Measurements from ENCODE around the gene GALNT9.

GALNT9 gene

GRCh38 chr12:132218527-132218875 is 110.9 kb downstream of the GALNT9 start:
- in situ Hi-C loops (cut with HindIII; ENCODE audit: low sequenced_read_pairs) = no loop called here

GRCh38 chr12:132217800-132218526 is 111.4 kb downstream of the GALNT9 start:
- in situ Hi-C loops (cut with HindIII; ENCODE audit: low sequenced_read_pairs) = no loop called here

GRCh38 chr12:132217371-132217770 is 112.0 kb downstream of the GALNT9 start:
- in situ Hi-C loops (cut with HindIII; ENCODE audit: low sequenced_read_pairs) = no loop called here

GRCh38 chr12:132216354-132216987 is 112.9 kb downstream of the GALNT9 start:
- in situ Hi-C loops (cut with HindIII; ENCODE audit: low sequenced_read_pairs) = no loop called here

GRCh38 chr12:132215299-132215989 is 113.9 kb downstream of the GALNT9 start:
- in situ Hi-C loops (cut with HindIII; ENCODE audit: low sequenced_read_pairs) = no loop called here

GRCh38 chr12:132214891-132215290 is 114.5 kb downstream of the GALNT9 start:
- in situ Hi-C loops (cut with HindIII; ENCODE audit: low sequenced_read_pairs) = no loop called here

- in situ Hi-C loops (cut with HindIII; ENCODE audit: low sequenced_read_pairs) = no loop called here
Measured at GRCh38 chr12:132214161-132214476, 115.3 kb downstream of the GALNT9 start.

- in situ Hi-C loops (cut with HindIII; ENCODE audit: low sequenced_read_pairs) = no loop called here
Measured at GRCh38 chr12:132213359-132214160, 115.8 kb downstream of the GALNT9 start.

- in situ Hi-C loops (cut with HindIII; ENCODE audit: low sequenced_read_pairs) = no loop called here
Measured at GRCh38 chr12:132211816-132212215, 117.6 kb downstream of the GALNT9 start.

GRCh38 chr12:132211326-132211725 is 118.1 kb downstream of the GALNT9 start:
- in situ Hi-C loops (cut with HindIII; ENCODE audit: low sequenced_read_pairs) = no loop called here

GRCh38 chr12:132210223-132211055 is 119.0 kb downstream of the GALNT9 start:
- in situ Hi-C loops (cut with HindIII; ENCODE audit: low sequenced_read_pairs) = no loop called here

- in situ Hi-C loops (cut with HindIII; ENCODE audit: low sequenced_read_pairs) = no loop called here
Measured at GRCh38 chr12:132209619-132210222, 119.7 kb downstream of the GALNT9 start.

- in situ Hi-C loops (cut with HindIII; ENCODE audit: low sequenced_read_pairs) = no loop called here
Measured at GRCh38 chr12:132208153-132208823, 121.1 kb downstream of the GALNT9 start.

GRCh38 chr12:132207083-132207775 is 122.2 kb downstream of the GALNT9 start:
- in situ Hi-C loops (cut with HindIII; ENCODE audit: low sequenced_read_pairs) = no loop called here

GRCh38 chr12:132206046-132206434 is 123.3 kb downstream of the GALNT9 start:
- in situ Hi-C loops (cut with HindIII; ENCODE audit: low sequenced_read_pairs) = no loop called here

GRCh38 chr12:132205271-132206045 is 123.9 kb downstream of the GALNT9 start:
- in situ Hi-C loops (cut with HindIII; ENCODE audit: low sequenced_read_pairs) = no loop called here

GRCh38 chr12:132204793-132205270 is 124.6 kb downstream of the GALNT9 start:
- in situ Hi-C loops (cut with HindIII; ENCODE audit: low sequenced_read_pairs) = no loop called here

Data from DLD1 (cell line).